ENCODE measurements around the gene ADAMTSL1.

The ADAMTSL1 gene

GRCh38 chr9:18666348-18666747, 192.4 kb downstream of the ADAMTSL1 start:
- no peak for DNase-seq (ENCODE audit: low spot score in 2 of 2)
- no peaks in the 10 kb centered on the region for H3K9me3 ChIP-seq
- H3K4me1 ChIP-seq, result no peaks in the 10 kb centered on the region
- no peaks in the 10 kb centered on the region for H3K27me3 ChIP-seq (ENCODE audit: low read depth)
- no peaks in the 10 kb centered on the region for H3K36me3 ChIP-seq (replicated peaks)
- no peak overlapping the region for H3K4me3 ChIP-seq
- in situ Hi-C loops (cut with MboI; ENCODE audit: low sequenced_read_pairs), result no loop called here

GRCh38 chr9:18666986-18667772, 193.2 kb downstream of the ADAMTSL1 start:
- in situ Hi-C loops (cut with MboI; ENCODE audit: low sequenced_read_pairs), result no loop called here
- no peaks in the 10 kb centered on the region for H3K9me3 ChIP-seq
- H3K27me3 ChIP-seq (ENCODE audit: low read depth), result no peaks in the 10 kb centered on the region
- no peak for DNase-seq (ENCODE audit: low spot score in 2 of 2)
- H3K36me3 ChIP-seq (replicated peaks), result no peaks in the 10 kb centered on the region
- H3K4me1 ChIP-seq, result no peaks in the 10 kb centered on the region
- H3K4me3 ChIP-seq, result no peak overlapping the region

GRCh38 chr9:18668944-18669343, 195.0 kb downstream of the ADAMTSL1 start:
- no peak overlapping the region for H3K4me3 ChIP-seq
- DNase-seq (ENCODE audit: low spot score in 2 of 2), result no peak
- in situ Hi-C loops (cut with MboI; ENCODE audit: low sequenced_read_pairs), result no loop called here

GRCh38 chr9:18672706-18673105, 198.8 kb downstream of the ADAMTSL1 start:
- in situ Hi-C loops (cut with MboI; ENCODE audit: low sequenced_read_pairs), result no loop called here
- Histone ChIP-seq H3K4me3 (no peak overlapping the region), H3K27me3 (ENCODE audit: low read depth) (no peaks in the 10 kb centered on the region), H3K9me3 (no peaks in the 10 kb centered on the region), H3K4me1 (peaks cover 8% of the 10 kb centered on the region), H3K36me3 (replicated peaks) (no peaks in the 10 kb centered on the region; the same call in 1 of the 2 replicates)
- DNase-seq (ENCODE audit: low spot score in 2 of 2), result no peak

More at GRCh38 chr9:18668944-18669343, 195.0 kb downstream of the ADAMTSL1 start:
- Histone ChIP-seq H3K4me1 (no peaks in the 10 kb centered on the region), H3K9me3 (no peaks in the 10 kb centered on the region), H3K36me3 (replicated peaks) (no peaks in the 10 kb centered on the region), H3K27me3 (ENCODE audit: low read depth) (no peaks in the 10 kb centered on the region)

GRCh38 chr9:18673179-18673578, 199.2 kb downstream of the ADAMTSL1 start:
- in situ Hi-C loops (cut with MboI; ENCODE audit: low sequenced_read_pairs), result no loop called here
- H3K27me3 ChIP-seq (ENCODE audit: low read depth), result no peaks in the 10 kb centered on the region
- no peaks in the 10 kb centered on the region; the same call in 1 of the 2 replicates for H3K36me3 ChIP-seq (replicated peaks)
- DNase-seq (ENCODE audit: low spot score in 2 of 2), result no peak
- no peaks in the 10 kb centered on the region for H3K9me3 ChIP-seq
- no peak overlapping the region for H3K4me3 ChIP-seq
- H3K4me1 ChIP-seq, result peaks cover 8% of the 10 kb centered on the region

GRCh38 chr9:18675332-18675731, 201.4 kb downstream of the ADAMTSL1 start:
- no peaks in the 10 kb centered on the region for H3K27me3 ChIP-seq (ENCODE audit: low read depth)
- no peak overlapping the region for H3K4me3 ChIP-seq
- peaks cover 8% of the 10 kb centered on the region for H3K4me1 ChIP-seq
- no peaks in the 10 kb centered on the region; the same call in 1 of the 2 replicates for H3K36me3 ChIP-seq (replicated peaks)
- H3K9me3 ChIP-seq, result no peaks in the 10 kb centered on the region
- no peak for DNase-seq (ENCODE audit: low spot score in 2 of 2)
- in situ Hi-C loops (cut with MboI; ENCODE audit: low sequenced_read_pairs), result loop anchor here (25.0 kb wide), 1 partner anchor 112 kb away; no protein-coding TSS in a partner anchor

GRCh38 chr9:18675973-18676372, 202.0 kb downstream of the ADAMTSL1 start:
- Histone ChIP-seq H3K9me3 (no peaks in the 10 kb centered on the region), H3K36me3 (replicated peaks) (no peaks in the 10 kb centered on the region; the same call in 1 of the 2 replicates), H3K4me1 (peaks cover 8% of the 10 kb centered on the region), H3K27me3 (ENCODE audit: low read depth) (no peaks in the 10 kb centered on the region), H3K4me3 (no peak overlapping the region)
- peak in 1 of 2 experiments; percentile 10 for DNase-seq (ENCODE audit: low spot score in 2 of 2)
- in situ Hi-C loops (cut with MboI; ENCODE audit: low sequenced_read_pairs), result loop anchor here (25.0 kb wide), 1 partner anchor 111 kb away; no protein-coding TSS in a partner anchor

- H3K4me1 ChIP-seq, result peaks cover 8% of the 10 kb centered on the region
- no peak for DNase-seq (ENCODE audit: low spot score in 2 of 2)
- H3K4me3 ChIP-seq, result no peak overlapping the region
- in situ Hi-C loops (cut with MboI; ENCODE audit: low sequenced_read_pairs), result loop anchor here (25.0 kb wide), 1 partner anchor 111 kb away; no protein-coding TSS in a partner anchor
- no peaks in the 10 kb centered on the region for H3K27me3 ChIP-seq (ENCODE audit: low read depth)
- no peaks in the 10 kb centered on the region for H3K9me3 ChIP-seq
- no peaks in the 10 kb centered on the region; the same call in 1 of the 2 replicates for H3K36me3 ChIP-seq (replicated peaks)
These were observed 202.6 kb downstream of the ADAMTSL1 start for GRCh38 chr9:18676525-18676924.

- Histone ChIP-seq H3K9me3 (no peaks in the 10 kb centered on the region), H3K4me3 (no peak overlapping the region), H3K27me3 (ENCODE audit: low read depth) (no peaks in the 10 kb centered on the region), H3K4me1 (peaks cover 8% of the 10 kb centered on the region), H3K36me3 (replicated peaks) (no peaks in the 10 kb centered on the region; the same call in 1 of the 2 replicates)
- no peak for DNase-seq (ENCODE audit: low spot score in 2 of 2)
- in situ Hi-C loops (cut with MboI; ENCODE audit: low sequenced_read_pairs), result loop anchor here (25.0 kb wide), 1 partner anchor 108 kb away; no protein-coding TSS in a partner anchor
These were observed 205.1 kb downstream of the ADAMTSL1 start for GRCh38 chr9:18678821-18679590.

GRCh38 chr9:18682907-18683306, 209.0 kb downstream of the ADAMTSL1 start:
- Histone ChIP-seq H3K4me1 (no peaks in the 10 kb centered on the region), H3K36me3 (replicated peaks) (no peaks in the 10 kb centered on the region), H3K4me3 (no peak overlapping the region), H3K27me3 (ENCODE audit: low read depth) (no peaks in the 10 kb centered on the region), H3K9me3 (no peaks in the 10 kb centered on the region)
- DNase-seq (ENCODE audit: low spot score in 2 of 2), result no peak
- in situ Hi-C loops (cut with MboI; ENCODE audit: low sequenced_read_pairs), result loop anchor here (25.0 kb wide), 1 partner anchor 104 kb away; no protein-coding TSS in a partner anchor

- H3K36me3 ChIP-seq (replicated peaks), result no peaks in the 10 kb centered on the region
- H3K27me3 ChIP-seq (ENCODE audit: low read depth), result no peaks in the 10 kb centered on the region
- H3K4me3 ChIP-seq, result no peak overlapping the region
- no peak for DNase-seq (ENCODE audit: low spot score in 2 of 2)
- in situ Hi-C loops (cut with MboI; ENCODE audit: low sequenced_read_pairs), result loop anchor here (25.0 kb wide), 1 partner anchor 104 kb away; no protein-coding TSS in a partner anchor
- no peaks in the 10 kb centered on the region for H3K9me3 ChIP-seq
- no peaks in the 10 kb centered on the region for H3K4me1 ChIP-seq
These were observed 209.4 kb downstream of the ADAMTSL1 start for GRCh38 chr9:18683312-18683711.

- Histone ChIP-seq H3K27me3 (ENCODE audit: low read depth) (no peaks in the 10 kb centered on the region), H3K9me3 (no peaks in the 10 kb centered on the region), H3K36me3 (replicated peaks) (no peaks in the 10 kb centered on the region), H3K4me3 (no peak overlapping the region), H3K4me1 (no peaks in the 10 kb centered on the region)
- DNase-seq (ENCODE audit: low spot score in 2 of 2), result no peak
- in situ Hi-C loops (cut with MboI; ENCODE audit: low sequenced_read_pairs), result loop anchor here (25.0 kb wide), 1 partner anchor 103 kb away; no protein-coding TSS in a partner anchor
These were observed 209.9 kb downstream of the ADAMTSL1 start for GRCh38 chr9:18683851-18684250.

GRCh38 chr9:18684593-18685317, 210.8 kb downstream of the ADAMTSL1 start:
- Histone ChIP-seq H3K9me3 (no peaks in the 10 kb centered on the region), H3K4me1 (no peaks in the 10 kb centered on the region), H3K27me3 (ENCODE audit: low read depth) (no peaks in the 10 kb centered on the region), H3K36me3 (replicated peaks) (no peaks in the 10 kb centered on the region), H3K4me3 (no peak overlapping the region)
- no peak for DNase-seq (ENCODE audit: low spot score in 2 of 2)
- in situ Hi-C loops (cut with MboI; ENCODE audit: low sequenced_read_pairs), result loop anchor here (25.0 kb wide), 1 partner anchor 103 kb away; no protein-coding TSS in a partner anchor

Data from HAP-1 (cell line).